ENCODE data around the gene NEDD4.

NEDD4 gene

GRCh38 chr15:55969582-55969981, 23.8 kb downstream of the NEDD4 start:
- H3K4me3 ChIP-seq (ENCODE audit: low read depth, low read length), result no peak overlapping the region
- TF ChIP-seq CTCF (IDR thresholded peaks at IDR 0.05; ENCODE audit: control insufficient read depth, extremely low read depth, insufficient read depth), result no peak
- no peak for DNase-seq (ENCODE audit: low read depth)

- TF ChIP-seq CTCF (IDR thresholded peaks at IDR 0.05; ENCODE audit: control insufficient read depth, extremely low read depth, insufficient read depth), result no peak
- no peak for DNase-seq (ENCODE audit: low read depth)
- no peak overlapping the region for H3K4me3 ChIP-seq (ENCODE audit: low read depth, low read length)
Observed at GRCh38 chr15:55968923-55969322, 24.5 kb downstream of the NEDD4 start.

GRCh38 chr15:55965091-55965490, 28.3 kb downstream of the NEDD4 start:
- TF ChIP-seq CTCF (IDR thresholded peaks at IDR 0.05; ENCODE audit: control insufficient read depth, extremely low read depth, insufficient read depth), result no peak

GRCh38 chr15:55960946-55961345, 32.5 kb downstream of the NEDD4 start:
- no peak for DNase-seq (ENCODE audit: low read depth)
- no peak overlapping the region for H3K4me3 ChIP-seq (ENCODE audit: low read depth, low read length)
- no peak for TF ChIP-seq CTCF (IDR thresholded peaks at IDR 0.05; ENCODE audit: control insufficient read depth, extremely low read depth, insufficient read depth)

More at GRCh38 chr15:55965091-55965490, 28.3 kb downstream of the NEDD4 start:
- peak; percentile 48 for DNase-seq (ENCODE audit: low read depth)
- no peak overlapping the region for H3K4me3 ChIP-seq (ENCODE audit: low read depth, low read length)

- H3K4me3 ChIP-seq (ENCODE audit: low read depth, low read length), result no peak overlapping the region
- no peak for TF ChIP-seq CTCF (IDR thresholded peaks at IDR 0.05; ENCODE audit: control insufficient read depth, extremely low read depth, insufficient read depth)
- no peak for DNase-seq (ENCODE audit: low read depth)
Observed at GRCh38 chr15:55959744-55960447, 33.5 kb downstream of the NEDD4 start.

GRCh38 chr15:55958349-55958748, 35.1 kb downstream of the NEDD4 start:
- no peak for TF ChIP-seq CTCF (IDR thresholded peaks at IDR 0.05; ENCODE audit: control insufficient read depth, extremely low read depth, insufficient read depth)
- no peak overlapping the region for H3K4me3 ChIP-seq (ENCODE audit: low read depth, low read length)
- DNase-seq (ENCODE audit: low read depth), result no peak

Data from LNCaP clone FGC (cell line).